Breast epithelium (tissue), 4 donors: ENCODE results near the gene HYAL3. TPM values are rescaled to one million over a fixed set of nuclear protein-coding genes. Genes with fewer than 3 reads are reported as not detected.
"Not testable (repeated sequence)": the region's sequence is repeated elsewhere in the genome, so short reads cannot be mapped to it uniquely, and the experiment has no call there.

Experiments used
- DNase-seq, 2 donors: peaks; one replicate each; pipeline ENCODE4 v3.0.0-alpha.2; 2019; ENCODE audit warnings: low spot score in 2 of 2
- H3K27ac ChIP-seq, 2 donors: fragments of 200-600 bp; sonication (generic) in 1 of 2; one replicate each; pipeline ENCODE4 v1.5.1; 2016 to 2019; ENCODE audit warnings: mild to moderate bottlenecking in 1 of 2
- H3K27me3 ChIP-seq, 2 donors: fragments of 200-600 bp; sonication (generic) in 1 of 2; one replicate each; pipeline versions ENCODE4 v1.5.1 to v1.6.0; 2017 to 2019; ENCODE audit warnings: control low read depth in 1 of 2, mild to moderate bottlenecking in 1 of 2
- H3K36me3 ChIP-seq: fragments of 200-600 bp; one replicate; pipeline ENCODE4 v1.5.1; 2019
- H3K4me1 ChIP-seq, 2 donors: fragments of 200-600 bp; sonication (generic); one replicate each; pipeline ENCODE4 v1.5.1; 2016 to 2019; ENCODE audit warnings: control low read depth in 1 of 2
- H3K4me3 ChIP-seq, 3 donors: fragments of 200-600 bp; sonication (generic); 1 replicate in 2 of 3; 2 replicates in 1 of 3; pipeline ENCODE4 v1.5.1; 2016 to 2019; ENCODE audit warnings: mild to moderate bottlenecking in 3 of 3, moderate library complexity in 2 of 3
- H3K9me3 ChIP-seq, 2 donors: fragments of 200-600 bp; sonication (generic) in 1 of 2; one replicate each; pipeline ENCODE4 v1.5.1; 2016 to 2019; ENCODE audit warnings: control low read depth in 1 of 2
- POLR2A ChIP-seq: fragments of 450-650 bp; IDR thresholded peaks from one replicate; pipeline ENCODE4 v1.6.1; 2016; ENCODE audit warnings: antibody characterized with exemption, mild to moderate bottlenecking, moderate library complexity
- POLR2AphosphoS5 ChIP-seq, 3 donors: sonication (generic); formaldehyde crosslinking; IDR thresholded peaks; one replicate each; pipeline ENCODE4 v1.6.1; 2017; ENCODE audit warnings: antibody characterized with exemption in 3 of 3
- intact Hi-C: fragments of 100-400 bp; cut with DNase I; formaldehyde crosslinking; loops from one replicate; pipeline ENCODE4 v1.15.1; 2023; ENCODE audit warnings: low total_unique reads
- total RNA-seq, 3 donors: library from RNA; depleted of rRNA; stranded (reverse); fragments of >200 nt; gene quantifications; one replicate each; pipeline ENCODE4 v1.1.0, GENCODE V29; 2016
- TF ChIP-seq, protein P1 (sequence below), 3 donors: fragments of 450-650 bp; IDR thresholded peaks; one replicate each; pipeline ENCODE4 v1.5.1; 2016 to 2017; ENCODE audit warnings: antibody characterized with exemption in 3 of 3, mild to moderate bottlenecking in 3 of 3, moderate library complexity in 3 of 3

Gene HYAL3
- total RNA-seq, 3 donors from 2014 or later = 2.3 to 6.4 (median 2.7) TPM

DNA sequence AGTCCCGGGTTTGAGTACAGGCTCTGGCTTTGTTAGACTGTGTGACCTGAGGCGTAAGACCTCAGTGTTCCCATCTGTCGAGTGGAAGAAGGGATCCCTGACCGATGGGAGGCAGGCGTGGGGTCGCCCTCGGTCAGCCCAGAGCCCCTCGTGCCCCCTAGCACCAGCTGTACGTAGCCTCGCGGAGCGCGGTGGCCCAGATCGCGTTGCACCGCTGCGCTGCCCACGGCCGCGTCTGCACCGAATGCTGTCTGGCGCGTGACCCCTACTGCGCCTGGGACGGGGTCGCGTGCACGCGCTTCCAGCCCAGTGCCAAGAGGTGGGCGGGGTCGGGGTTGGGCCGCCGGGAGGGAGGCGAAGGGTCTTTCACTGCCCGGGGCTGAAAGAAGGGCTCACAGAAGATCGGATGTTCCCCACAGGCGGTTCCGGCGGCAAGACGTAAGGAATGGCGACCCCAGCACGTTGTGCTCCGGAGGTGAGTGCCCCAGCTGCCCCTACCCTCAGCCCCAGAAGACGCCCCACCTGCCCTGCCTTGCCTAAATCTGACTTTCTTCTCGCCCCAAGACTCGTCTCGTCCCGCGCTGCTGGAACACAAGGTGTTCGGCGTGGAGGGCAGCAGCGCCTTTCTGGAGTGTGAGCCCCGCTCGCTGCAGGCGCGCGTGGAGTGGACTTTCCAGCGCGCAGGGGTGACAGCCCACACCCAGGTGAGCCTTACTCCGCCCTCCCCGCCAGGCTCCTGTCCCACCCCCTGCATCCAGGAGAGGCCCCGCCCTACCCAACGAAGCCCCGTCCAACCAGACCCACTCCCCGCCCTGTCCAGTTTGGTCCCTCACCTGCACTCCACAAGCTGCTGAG lies 23.8 kb downstream of the HYAL3 start:
- Histone ChIP-seq H3K27ac (no peak overlapping the region), H3K4me1 (no peaks in the 10 kb centered on the region), H3K4me3 (no peak overlapping the region), H3K36me3 (no peaks in the 10 kb centered on the region), H3K27me3 (no peaks in the 10 kb centered on the region), H3K9me3 (no peaks in the 10 kb centered on the region)
- TF ChIP-seq, protein P1, sequence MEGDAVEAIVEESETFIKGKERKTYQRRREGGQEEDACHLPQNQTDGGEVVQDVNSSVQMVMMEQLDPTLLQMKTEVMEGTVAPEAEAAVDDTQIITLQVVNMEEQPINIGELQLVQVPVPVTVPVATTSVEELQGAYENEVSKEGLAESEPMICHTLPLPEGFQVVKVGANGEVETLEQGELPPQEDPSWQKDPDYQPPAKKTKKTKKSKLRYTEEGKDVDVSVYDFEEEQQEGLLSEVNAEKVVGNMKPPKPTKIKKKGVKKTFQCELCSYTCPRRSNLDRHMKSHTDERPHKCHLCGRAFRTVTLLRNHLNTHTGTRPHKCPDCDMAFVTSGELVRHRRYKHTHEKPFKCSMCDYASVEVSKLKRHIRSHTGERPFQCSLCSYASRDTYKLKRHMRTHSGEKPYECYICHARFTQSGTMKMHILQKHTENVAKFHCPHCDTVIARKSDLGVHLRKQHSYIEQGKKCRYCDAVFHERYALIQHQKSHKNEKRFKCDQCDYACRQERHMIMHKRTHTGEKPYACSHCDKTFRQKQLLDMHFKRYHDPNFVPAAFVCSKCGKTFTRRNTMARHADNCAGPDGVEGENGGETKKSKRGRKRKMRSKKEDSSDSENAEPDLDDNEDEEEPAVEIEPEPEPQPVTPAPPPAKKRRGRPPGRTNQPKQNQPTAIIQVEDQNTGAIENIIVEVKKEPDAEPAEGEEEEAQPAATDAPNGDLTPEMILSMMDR (IDR thresholded peaks at IDR 0.05) = no peak
- intact Hi-C loops = no loop called here
- DNase-seq = no peak

- TF ChIP-seq POLR2A = no peak
- TF ChIP-seq, protein P1 (IDR thresholded peaks at IDR 0.05) = peak; percentile 66 to 74 (median 69)
- TF ChIP-seq POLR2AphosphoS5 (IDR thresholded peaks at IDR 0.05) = no peak
- Histone ChIP-seq H3K36me3 (no peaks in the 10 kb centered on the region), H3K4me3 (peak overlapping the region in 1 of 3 donors; percentile 16), H3K27ac (no peak overlapping the region), H3K27me3 (no peaks in the 10 kb centered on the region), H3K9me3 (no peaks in the 10 kb centered on the region), H3K4me1 (peaks cover 4 to 6% of the 10 kb centered on the region in 2 donors)
- peak; percentile 53 to 76 for DNase-seq
- intact Hi-C loops = no loop called here
Observed at GRCh38 chr3:50274371-50275104, 24.7 kb downstream of the HYAL3 start.

- Histone ChIP-seq H3K9me3 (no peaks in the 10 kb centered on the region), H3K36me3 (no peaks in the 10 kb centered on the region), H3K27me3 (no peaks in the 10 kb centered on the region), H3K4me3 (peak overlapping the region; percentile 21 to 65 (median 47)), H3K4me1 (peaks cover 12% of the 10 kb centered on the region in 2 donors), H3K27ac (no peak overlapping the region)
- DNase-seq = no peak
- intact Hi-C loops = loop anchor here (2.0 kb wide), 1 partner anchor 47 kb away; no protein-coding TSS in a partner anchor
- TF ChIP-seq POLR2A = no peak
- no peak for TF ChIP-seq POLR2AphosphoS5 (IDR thresholded peaks at IDR 0.05)
- TF ChIP-seq, protein P1 (IDR thresholded peaks at IDR 0.05) = no peak
Observed at GRCh38 chr3:50273689-50274065, 25.5 kb downstream of the HYAL3 start.

DNA sequence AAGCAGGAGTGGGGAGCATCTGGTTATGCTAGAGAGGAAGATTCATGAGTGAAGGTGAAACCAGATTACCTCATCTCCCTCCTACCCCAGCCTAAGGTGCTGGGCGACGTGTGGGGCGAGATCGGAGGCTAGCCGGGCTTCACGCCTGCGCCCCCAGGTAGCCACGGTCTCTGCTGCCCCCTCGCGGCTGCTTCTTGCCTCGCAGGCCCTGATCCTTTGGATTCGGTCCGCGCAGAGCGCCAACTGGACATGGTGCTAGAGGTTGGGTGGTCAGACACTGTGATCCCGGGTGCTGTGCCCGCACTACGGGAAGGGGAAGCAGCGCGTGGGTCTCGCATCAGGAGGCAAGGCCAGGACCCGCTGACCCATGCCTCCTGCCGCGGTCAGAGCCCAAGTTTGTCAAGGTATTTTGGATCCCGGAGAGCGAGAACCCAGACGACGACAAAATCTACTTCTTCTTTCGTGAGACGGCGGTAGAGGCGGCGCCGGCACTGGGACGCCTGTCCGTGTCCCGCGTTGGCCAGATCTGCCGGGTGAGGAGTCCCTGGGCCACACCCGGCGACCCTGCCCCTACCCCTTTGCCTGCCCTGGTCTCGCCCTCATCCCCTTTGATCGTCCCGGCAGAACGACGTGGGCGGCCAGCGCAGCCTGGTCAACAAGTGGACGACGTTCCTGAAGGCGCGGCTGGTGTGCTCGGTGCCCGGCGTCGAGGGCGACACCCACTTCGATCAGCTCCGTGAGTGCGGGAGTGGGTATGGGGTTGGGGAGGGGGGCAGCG lies 26.1 kb downstream of the HYAL3 start:
- Histone ChIP-seq H3K4me1 (peaks cover 17% of the 10 kb centered on the region in 2 donors), H3K36me3 (no peaks in the 10 kb centered on the region), H3K27ac (no peak overlapping the region), H3K9me3 (no peaks in the 10 kb centered on the region), H3K4me3 (peak overlapping the region; percentile 21 to 65 (median 47)), H3K27me3 (no peaks in the 10 kb centered on the region)
- TF ChIP-seq POLR2A = no peak
- TF ChIP-seq, protein P1 (IDR thresholded peaks at IDR 0.05) = peak; percentile 99 to 100 (median 99)
- TF ChIP-seq POLR2AphosphoS5 (IDR thresholded peaks at IDR 0.05) = peak; percentile 51 to 85 (median 77)
- DNase-seq = peak; percentile 76 to 92
- intact Hi-C loops = loop anchor here (2.0 kb wide), 1 partner anchor 46 kb away; no protein-coding TSS in a partner anchor

- Histone ChIP-seq H3K4me3 (peak overlapping the region in 1 of 3 donors; percentile 47), H3K4me1 (peaks cover 17 to 21% of the 10 kb centered on the region in 2 donors)
- DNase-seq, H3K27ac ChIP-seq, H3K36me3 ChIP-seq, H3K9me3 ChIP-seq, H3K27me3 ChIP-seq: not testable (repeated sequence)
- intact Hi-C loops = loop anchor here (2.0 kb wide), 1 partner anchor 46 kb away; no protein-coding TSS in a partner anchor
Observed at GRCh38 chr3:50272538-50272910, 26.7 kb downstream of the HYAL3 start.
